Upper lobe of left lung (tissue), 6 donors: ENCODE data around the gene PHF21B. TPM values are rescaled to one million over a fixed set of nuclear protein-coding genes. Genes with fewer than 3 reads are reported as not detected.

ENCODE experiments used
- ATAC-seq, 2 donors: fragments of 200-7000 bp; cut with Tn5 transposase; one replicate each; pipeline ENCODE4 v1.9.1; 2022; ENCODE audit warnings: mild to moderate bottlenecking in 2 of 2, moderate library complexity in 2 of 2; ENCODE audit not compliant: low FRiP score in 2 of 2
- DNase-seq, 2 donors: peaks; one replicate each; pipeline ENCODE4 v3.0.0-alpha.2; 2019 to 2020
- H3K27ac ChIP-seq, 4 donors: fragments of 200-600 bp; sonication (generic); one replicate each; pipeline ENCODE4 v1.5.1; 2016 to 2019
- H3K27me3 ChIP-seq, 4 donors: fragments of 200-600 bp; sonication (generic); one replicate each; pipeline ENCODE4 v1.5.1; 2017 to 2019
- H3K36me3 ChIP-seq, 4 donors: fragments of 200-600 bp; sonication (generic); one replicate each; pipeline ENCODE4 v1.5.1; 2016 to 2019
- H3K4me1 ChIP-seq, 4 donors: fragments of 200-600 bp; sonication (generic); one replicate each; pipeline ENCODE4 v1.5.1; 2018 to 2019
- H3K4me3 ChIP-seq, 4 donors: fragments of 200-600 bp; sonication (generic); one replicate each; pipeline ENCODE4 v1.5.1; 2017 to 2019; ENCODE audit warnings: mild to moderate bottlenecking in 2 of 4, moderate library complexity in 1 of 4
- H3K9me3 ChIP-seq, 4 donors: fragments of 200-600 bp; sonication (generic); one replicate each; pipeline ENCODE4 v1.5.1; 2018 to 2019
- CTCF ChIP-seq, 6 experiments: fragments of 450-650 bp in 4 of 6; fragments of 200-600 bp in 2 of 6; sonication (generic) in 2 of 6; IDR thresholded peaks; one replicate each; pipeline ENCODE4 v1.5.1; 2016 to 2019; ENCODE audit warnings: antibody characterized with exemption in 6 of 6
- EP300 ChIP-seq, 4 donors: sonication (generic); formaldehyde crosslinking; IDR thresholded peaks; one replicate each; pipeline ENCODE4 v1.5.1; 2017; ENCODE audit warnings: antibody characterized with exemption in 4 of 4, control low read depth in 2 of 4
- POLR2A ChIP-seq, 4 donors: fragments of 450-650 bp; IDR thresholded peaks; one replicate each; pipeline ENCODE4 v1.5.1; 2016 to 2017; ENCODE audit warnings: antibody characterized with exemption in 4 of 4, mild to moderate bottlenecking in 2 of 4
- POLR2AphosphoS5 ChIP-seq, 2 donors: sonication (generic); formaldehyde crosslinking; IDR thresholded peaks; one replicate each; pipeline ENCODE4 v1.5.1; 2017; ENCODE audit warnings: antibody characterized with exemption in 2 of 2
- WGBS, 2 donors: methylation state at CpG; one replicate each; pipeline ENCODE4 v1.1.5; 2017 to 2018; 5-methylcytosine and 5-hydroxymethylcytosine counted together
- total RNA-seq, 6 donors: library from RNA; depleted of rRNA in 4 of 6; stranded (reverse); fragments of >200 nt in 4 of 6; gene quantifications; one replicate each; pipeline versions ENCODE4 v1.1.0 to v1.2.1, GENCODE V29; 2016 to 2021
- donor health status: DM: no; HTN: no; CAD: no; lungs with moderate emphysema.
- donor health status: DM: no; HTN: yes; CAD: no; lungs with severe emphysema.

PHF21B gene
- total RNA-seq, 6 donors from 2014 or later = 0.06 to 0.24 TPM; not detected in 4

DNA sequence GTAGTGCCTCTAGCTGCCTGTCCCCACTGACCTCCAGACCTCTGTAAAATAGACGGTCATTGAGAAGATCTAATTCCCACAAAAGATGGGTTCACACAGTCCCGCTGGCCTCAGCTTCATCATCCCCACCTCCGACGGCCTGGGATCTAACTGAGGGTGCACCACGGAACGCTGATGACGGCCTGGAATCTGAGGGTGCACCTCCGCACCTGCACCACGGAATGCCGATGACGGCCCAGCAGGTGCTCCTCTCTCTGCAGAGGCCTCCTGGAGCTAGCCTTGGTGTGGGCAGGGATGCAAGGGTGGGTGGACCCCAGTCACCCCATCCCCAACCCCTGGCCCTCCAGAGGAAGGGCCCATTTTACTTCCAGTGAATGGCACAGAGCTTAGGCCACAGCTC lies 77.3 kb downstream of the PHF21B start:
- no peak for DNase-seq
- H3K9me3 ChIP-seq = no peaks in the 10 kb centered on the region
- H3K27ac ChIP-seq = no peak overlapping the region
- H3K4me3 ChIP-seq = no peak overlapping the region
- 87 to 95% methylated on average over 9 to 11 of the region's 11 CpGs for WGBS, 2 donors
- no peaks in the 10 kb centered on the region for H3K36me3 ChIP-seq
- no peak for ATAC-seq
- H3K27me3 ChIP-seq = no peaks in the 10 kb centered on the region
- TF ChIP-seq CTCF (IDR thresholded peaks at IDR 0.05) = no peak
- H3K4me1 ChIP-seq = no peaks in the 10 kb centered on the region

GRCh38 chr22:44931766-44932165 lies 78.0 kb downstream of the PHF21B start:
- Histone ChIP-seq H3K4me3 (no peak overlapping the region), H3K9me3 (no peaks in the 10 kb centered on the region), H3K27me3 (no peaks in the 10 kb centered on the region), H3K36me3 (no peaks in the 10 kb centered on the region), H3K4me1 (no peaks in the 10 kb centered on the region), H3K27ac (no peak overlapping the region)
- no peak for TF ChIP-seq CTCF (IDR thresholded peaks at IDR 0.05)
- no peak for TF ChIP-seq POLR2A (IDR thresholded peaks at IDR 0.05)
- no peak for TF ChIP-seq EP300 (IDR thresholded peaks at IDR 0.05)
- no peak for TF ChIP-seq POLR2AphosphoS5 (IDR thresholded peaks at IDR 0.05)
- WGBS, 2 donors = 66 to 69% methylated on average over 8 to 9 of the region's 9 CpGs
- ATAC-seq = no peak
- DNase-seq = no peak

- ATAC-seq (peak in 1 of 2 donors; percentile 20), DNase-seq (peak in 1 of 2 donors; percentile 36)
- Histone ChIP-seq H3K9me3 (no peaks in the 10 kb centered on the region), H3K36me3 (no peaks in the 10 kb centered on the region), H3K4me3 (no peak overlapping the region), H3K4me1 (no peaks in the 10 kb centered on the region), H3K27ac (no peak overlapping the region), H3K27me3 (no peaks in the 10 kb centered on the region)
- TF ChIP-seq POLR2A (IDR thresholded peaks at IDR 0.05) (no peak), CTCF (IDR thresholded peaks at IDR 0.05) (no peak), POLR2AphosphoS5 (IDR thresholded peaks at IDR 0.05) (no peak), EP300 (IDR thresholded peaks at IDR 0.05) (no peak)
- 50 to 58% methylated on average over 20 to 24 of the region's 26 CpGs for WGBS, 2 donors
These were observed 78.7 kb downstream of the PHF21B start for GRCh38 chr22:44931077-44931540.

DNA sequence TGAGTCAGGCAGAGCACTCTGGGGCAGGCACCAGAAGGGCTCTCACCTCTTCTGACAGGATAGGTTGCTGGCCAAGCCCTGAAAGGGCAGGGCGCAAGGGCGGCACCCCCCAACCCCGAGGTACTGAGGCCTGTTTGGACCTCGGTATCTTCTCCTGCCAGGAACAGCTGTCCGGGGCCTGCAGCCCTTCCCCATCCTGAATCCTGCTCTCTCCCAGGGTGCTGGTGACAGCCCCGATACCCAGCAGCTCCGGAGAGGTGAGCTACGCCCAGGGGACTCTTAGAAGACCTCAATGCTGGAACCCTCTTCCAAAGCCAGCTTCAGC lies 79.1 kb downstream of the PHF21B start:
- H3K36me3 ChIP-seq = no peaks in the 10 kb centered on the region
- H3K4me1 ChIP-seq = no peaks in the 10 kb centered on the region
- H3K9me3 ChIP-seq = no peaks in the 10 kb centered on the region
- H3K27me3 ChIP-seq = no peaks in the 10 kb centered on the region
- no peak for DNase-seq
- no peak overlapping the region for H3K4me3 ChIP-seq
- WGBS, 2 donors = 96% methylated on average over 8 of the region's 8 CpGs; no CpG with 5 or more reads in 1 of the 2 donors
- no peak for ATAC-seq
- TF ChIP-seq POLR2A (IDR thresholded peaks at IDR 0.05) (no peak), CTCF (IDR thresholded peaks at IDR 0.05) (no peak), POLR2AphosphoS5 (IDR thresholded peaks at IDR 0.05) (no peak), EP300 (IDR thresholded peaks at IDR 0.05) (no peak)
- no peak overlapping the region for H3K27ac ChIP-seq

DNA sequence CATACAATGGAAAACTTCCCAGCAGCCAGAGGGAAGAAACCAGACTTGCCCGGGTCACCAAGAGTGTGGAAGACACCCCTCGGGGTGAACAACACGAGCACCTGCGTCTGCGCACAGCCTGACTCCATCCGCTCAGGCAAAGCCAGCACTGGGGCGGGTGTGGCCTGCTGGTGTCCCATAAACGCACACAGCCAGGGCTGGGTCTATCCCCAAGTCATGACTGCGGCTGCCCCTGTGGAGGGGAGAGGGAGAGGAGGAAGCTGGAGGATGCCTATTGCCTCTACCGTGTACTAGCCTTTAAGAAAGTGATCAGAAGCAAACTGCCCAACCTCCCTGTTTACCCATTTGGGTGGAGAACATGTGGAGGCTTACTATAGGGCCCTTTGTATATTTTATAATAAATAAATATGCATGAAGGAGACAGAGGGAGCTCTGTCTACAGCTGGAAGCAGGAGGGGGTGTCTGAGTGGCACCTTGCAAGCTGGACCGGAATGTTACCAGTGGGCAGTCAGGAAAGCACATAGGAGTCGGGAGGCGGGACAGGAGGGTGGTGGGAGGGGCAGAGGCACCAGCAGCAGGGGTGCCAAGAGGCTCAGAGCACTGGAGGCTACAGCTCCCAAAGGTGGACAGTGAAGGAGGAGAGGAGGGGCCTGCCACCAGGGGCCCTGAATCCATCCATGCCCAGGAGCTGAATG lies 79.6 kb downstream of the PHF21B start:
- TF ChIP-seq POLR2AphosphoS5 (IDR thresholded peaks at IDR 0.05) (no peak), CTCF (IDR thresholded peaks at IDR 0.05) (no peak), POLR2A (IDR thresholded peaks at IDR 0.05) (no peak), EP300 (IDR thresholded peaks at IDR 0.05) (no peak)
- Histone ChIP-seq H3K27me3 (no peaks in the 10 kb centered on the region), H3K27ac (no peak overlapping the region), H3K4me3 (no peak overlapping the region), H3K36me3 (no peaks in the 10 kb centered on the region), H3K9me3 (no peaks in the 10 kb centered on the region), H3K4me1 (no peaks in the 10 kb centered on the region)
- no peak for DNase-seq
- 83 to 85% methylated on average over 12 to 13 of the region's 13 CpGs for WGBS, 2 donors
- no peak for ATAC-seq
